Stomach (tissue), 4 donors: Measurements from ENCODE around the gene TECTB.

Experiments used
- CTCF ChIP-seq, 7 experiments: fragments of 450-650 bp in 4 of 7; fragments of 200-600 bp in 3 of 7; sonication (generic) in 3 of 7; IDR thresholded peaks; one replicate each; pipeline ENCODE4 v1.5.1; 2016 to 2019; ENCODE audit warnings: antibody characterized with exemption in 7 of 7, control low read depth in 2 of 7, mild to moderate bottlenecking in 1 of 7
- EP300 ChIP-seq: sonication (generic); formaldehyde crosslinking; IDR thresholded peaks from one replicate; pipeline ENCODE4 v1.6.1; 2017; ENCODE audit warnings: antibody characterized with exemption
- POLR2A ChIP-seq, 4 donors: fragments of 450-650 bp; IDR thresholded peaks; one replicate each; pipeline ENCODE4 v1.6.1; 2016; ENCODE audit warnings: antibody characterized with exemption in 4 of 4, control low read depth in 2 of 4, mild to moderate bottlenecking in 1 of 4, moderate library complexity in 1 of 4

GRCh38 chr10:112345743-112346142 is 62.5 kb downstream of the TECTB start:
- no peak for TF ChIP-seq EP300
- TF ChIP-seq CTCF (IDR thresholded peaks at IDR 0.05), result no peak
- TF ChIP-seq POLR2A (IDR thresholded peaks at IDR 0.05), result no peak
